H9 (cell line): Measurements from ENCODE around the gene RLN3. TPM values are rescaled to one million over a fixed set of nuclear protein-coding genes. Genes with fewer than 3 reads are reported as not detected.

Source experiments
- DNase-seq: peaks from one replicate; pipeline ENCODE4 v3.0.0-alpha.2; 2017
- H2AFZ ChIP-seq: one replicate; pipeline ENCODE4 v1.6.1; 2013; ENCODE audit warnings: mild to moderate bottlenecking, low read length, control low read depth, moderate library complexity
- H2AK5ac ChIP-seq: 2 replicates; pipeline ENCODE4 v1.6.1; 2013; ENCODE audit warnings: low read length, control low read depth, mixed read lengths; ENCODE audit not compliant: insufficient read length
- H2BK120ac ChIP-seq: one replicate; pipeline ENCODE4 v1.6.1; 2013; ENCODE audit warnings: low read depth, mild to moderate bottlenecking, low read length, control low read depth, inconsistent platforms; ENCODE audit not compliant: poor library complexity, severe bottlenecking
- H2BK12ac ChIP-seq: 2 replicates; pipeline ENCODE4 v1.6.1; 2013; ENCODE audit warnings: low read length, control low read depth, mixed read lengths, low read depth; ENCODE audit not compliant: insufficient read length
- H2BK15ac ChIP-seq: 2 replicates; pipeline ENCODE4 v1.6.1; 2013; ENCODE audit warnings: low read depth, low read length, control low read depth
- H2BK20ac ChIP-seq: one replicate; pipeline ENCODE4 v1.6.1; 2013; ENCODE audit warnings: low read depth, mild to moderate bottlenecking, low read length, control low read depth, inconsistent platforms; ENCODE audit not compliant: poor library complexity, severe bottlenecking
- H2BK5ac ChIP-seq: 2 replicates; pipeline ENCODE4 v1.6.1; 2013; ENCODE audit warnings: low read length, control low read depth, mixed read lengths; ENCODE audit not compliant: insufficient read length
- H3K14ac ChIP-seq: 2 replicates; pipeline ENCODE4 v1.6.1; 2013; ENCODE audit warnings: low read length, control low read depth; ENCODE audit not compliant: insufficient read depth
- H3K18ac ChIP-seq: 2 replicates; pipeline ENCODE4 v1.6.1; 2013; ENCODE audit warnings: low read depth, mild to moderate bottlenecking, mixed read lengths, low read length, control low read depth; ENCODE audit not compliant: insufficient read length
- H3K23ac ChIP-seq: 2 replicates; pipeline ENCODE4 v1.6.1; 2013; ENCODE audit warnings: low read length, control low read depth, mixed read lengths, low read depth; ENCODE audit not compliant: insufficient read length
- H3K23me2 ChIP-seq: 2 replicates; pipeline ENCODE4 v1.6.1; 2013; ENCODE audit warnings: low read depth, mild to moderate bottlenecking, mixed read lengths, low read length, control low read depth; ENCODE audit not compliant: insufficient read length, poor library complexity, severe bottlenecking
- H3K27ac ChIP-seq: 2 replicates; pipeline ENCODE4 v1.5.1; 2013; ENCODE audit warnings: low read length, control low read depth, mixed read lengths, low read depth; ENCODE audit not compliant: insufficient read length
- H3K27me3 ChIP-seq: 2 replicates; pipeline ENCODE4 v1.6.1; 2013; ENCODE audit warnings: low read length, control low read depth, inconsistent platforms; ENCODE audit not compliant: insufficient read depth
- H3K4ac ChIP-seq: 2 replicates; pipeline ENCODE4 v1.6.1; 2013; ENCODE audit warnings: low read depth, mild to moderate bottlenecking, control low read depth, inconsistent platforms, low read length, moderate library complexity
- H3K4me1 ChIP-seq: 2 replicates; pipeline ENCODE4 v1.6.1; 2013; ENCODE audit warnings: low read length, control low read depth, inconsistent platforms; ENCODE audit not compliant: insufficient read depth
- H3K4me2 ChIP-seq: 2 replicates; pipeline ENCODE4 v1.6.1; 2013; ENCODE audit warnings: low read length, control low read depth, mixed read lengths; ENCODE audit not compliant: insufficient read length, insufficient read depth
- H3K56ac ChIP-seq: 2 replicates; pipeline ENCODE4 v1.6.1; 2013; ENCODE audit warnings: low read depth, mild to moderate bottlenecking, mixed read lengths, low read length, control low read depth; ENCODE audit not compliant: insufficient read length
- H3K79me1 ChIP-seq: 2 replicates; pipeline ENCODE4 v1.6.1; 2013; ENCODE audit warnings: low read depth, mild to moderate bottlenecking, moderate library complexity, low read length, control low read depth, inconsistent platforms; ENCODE audit not compliant: insufficient read depth, poor library complexity, severe bottlenecking
- H3K79me2 ChIP-seq: 2 replicates; pipeline ENCODE4 v1.6.1; 2013; ENCODE audit warnings: low read length, control low read depth, inconsistent platforms; ENCODE audit not compliant: insufficient read depth
- H3K9ac ChIP-seq: 2 replicates; pipeline ENCODE4 v1.6.1; 2013; ENCODE audit warnings: low read length, control low read depth, mixed read lengths; ENCODE audit not compliant: insufficient read length; ENCODE audit errors: extremely low read depth
- H3K9me3 ChIP-seq: one replicate; pipeline ENCODE4 v1.6.1; 2013; ENCODE audit warnings: low read depth, low read length, inconsistent platforms; ENCODE audit not compliant: control insufficient read depth
- H3T11ph ChIP-seq: one replicate; pipeline ENCODE4 v1.6.1; 2013; ENCODE audit warnings: mild to moderate bottlenecking, low read length, control low read depth, inconsistent platforms
- H4K20me1 ChIP-seq: one replicate; pipeline ENCODE4 v1.6.1; 2013; ENCODE audit not compliant: control insufficient read depth, insufficient read length, insufficient read depth
- H4K5ac ChIP-seq: 2 replicates; pipeline ENCODE4 v1.6.1; 2013; ENCODE audit warnings: low read depth, mild to moderate bottlenecking, mixed read lengths, low read length, control low read depth; ENCODE audit not compliant: insufficient read length
- H4K8ac ChIP-seq: replicated peaks from 2 replicates; pipeline ENCODE4 v1.6.1; 2013; ENCODE audit warnings: low read length, control low read depth, mixed read lengths, low read depth; ENCODE audit not compliant: insufficient read length
- H4K91ac ChIP-seq: 2 replicates; pipeline ENCODE4 v1.6.1; 2013; ENCODE audit warnings: low read depth, mild to moderate bottlenecking, moderate library complexity, mixed read lengths, low read length, control low read depth; ENCODE audit not compliant: insufficient read length
- H3K27ac Mint-ChIP-seq, 3 experiments: 2 replicates in 2 of 3; 3 replicates in 1 of 3; pipeline ENCODE4 v1.8.0; 2020 to 2021; ENCODE audit warnings: mixed read lengths in 3 of 3, mild to moderate bottlenecking in 1 of 3, moderate library complexity in 1 of 3
- H3K27me3 Mint-ChIP-seq: 2 replicates; pipeline ENCODE4 v1.8.0; 2021; ENCODE audit warnings: low read depth, mild to moderate bottlenecking, moderate library complexity, mixed read lengths
- H3K36me3 Mint-ChIP-seq, 3 experiments: 2 replicates in 2 of 3; 3 replicates in 1 of 3; pipeline ENCODE4 v1.8.0; 2020 to 2021; ENCODE audit warnings: low read depth in 3 of 3, mixed read lengths in 3 of 3; ENCODE audit not compliant: insufficient read depth in 1 of 3
- H3K4me1 Mint-ChIP-seq, 2 experiments: 2 replicates each; pipeline ENCODE4 v1.8.0; 2020; ENCODE audit warnings: mixed read lengths in 2 of 2
- H3K4me3 Mint-ChIP-seq, 2 experiments: 2 replicates in 1 of 2; 3 replicates in 1 of 2; pipeline ENCODE4 v1.8.0; 2020 to 2021; ENCODE audit warnings: mild to moderate bottlenecking in 2 of 2, mixed read lengths in 2 of 2, moderate library complexity in 1 of 2
- H3K9me3 Mint-ChIP-seq, 2 experiments: 2 replicates in 1 of 2; 3 replicates in 1 of 2; pipeline ENCODE4 v1.8.0; 2020; ENCODE audit warnings: mild to moderate bottlenecking in 2 of 2, mixed read lengths in 2 of 2, moderate library complexity in 1 of 2
- CTCF ChIP-seq: fragments of 200-600 bp; sonication (generic); conservative IDR thresholded peaks from 3 replicates; pipeline ENCODE4 v1.8.0; 2021; ENCODE audit warnings: antibody characterized with exemption, mild to moderate bottlenecking
- WGBS: extraction: QIAGEN DNeasy Blood & Tissue Kit; methylation state at CpG from one replicate; pipeline ENCODE4 v1.1.7; 2013; ENCODE audit warnings: missing lambda C conversion rate, low lambda C conversion rate, mixed read lengths; ENCODE audit not compliant: insufficient read length; ENCODE audit errors: extremely low coverage; 5-methylcytosine and 5-hydroxymethylcytosine counted together
- total RNA-seq: library from RNA; stranded (reverse); gene quantifications from 2 replicates; pipeline ENCODE4 v1.2.1, GENCODE V29; 2021

RLN3 gene
- total RNA-seq, 1 experiment from 2014 or later, result not detected

GRCh38 chr19:13979244-13979615 lies 48.7 kb upstream of the RLN3 start:
- no CpG with 5 or more reads among the region's 12 CpGs for WGBS
- H3K9me3 Mint-ChIP-seq, result no peaks in the 10 kb centered on the region
- no peak for TF ChIP-seq CTCF
- Histone ChIP-seq H4K8ac (no peak overlapping the region), H2BK20ac (no peak overlapping the region), H2AK5ac (no peak overlapping the region), H3K79me1 (no peaks in the 10 kb centered on the region), H3K9me3 (no peaks in the 10 kb centered on the region), H3K23ac (no peak overlapping the region), H3K23me2 (no peaks in the 10 kb centered on the region), H4K91ac (no peak overlapping the region), H2BK12ac (no peak overlapping the region), H2AFZ (no peak overlapping the region), H2BK15ac (no peak overlapping the region), H4K20me1 (no peaks in the 10 kb centered on the region), H3K27ac (no peak overlapping the region), H3K27me3 (no peaks in the 10 kb centered on the region), H3K9ac (no peak overlapping the region), H3K79me2 (no peaks in the 10 kb centered on the region), H4K5ac (no peak overlapping the region), H3T11ph (no peak overlapping the region), H2BK5ac (no peak overlapping the region), H3K18ac (peak overlapping the region; percentile 68), H3K4me1 (no peaks in the 10 kb centered on the region), H2BK120ac (no peak overlapping the region), H3K4me2 (peak overlapping the region; percentile 20), H3K56ac (no peak overlapping the region), H3K14ac (peak overlapping the region; percentile 88; the same call in 1 of the 2 replicates), H3K4ac (no peak overlapping the region)
- peaks cover 15 to 23% of the 10 kb centered on the region in 2 experiments for H3K4me1 Mint-ChIP-seq
- no peak overlapping the region for H3K27ac Mint-ChIP-seq
- H3K4me3 Mint-ChIP-seq, result peak overlapping the region; percentile 54 to 72
- H3K36me3 Mint-ChIP-seq, result peaks cover 0 to 19% (median 6%) of the 10 kb centered on the region in 3 experiments; a peak in 5 of 7 replicates
- DNase-seq, result no peak
- no peaks in the 10 kb centered on the region for H3K27me3 Mint-ChIP-seq
